Activated CD8-positive, alpha-beta memory T cell treated with anti-CD3 and anti-CD28 coated beads for 4 hours (primary cell): ENCODE data around the gene TMEM184A.

ENCODE experiments used
- DNase-seq, 2 donors: peaks; one replicate each; pipeline ENCODE4 v3.0.0-alpha.2; 2020; ENCODE audit warnings: low read depth in 2 of 2

TMEM184A gene

GRCh38 chr7:1501487-1502270 lies 54.3 kb downstream of the TMEM184A start:
- DNase-seq = no peak

- no peak for DNase-seq
Measured at GRCh38 chr7:1500064-1500807, 55.8 kb downstream of the TMEM184A start.

GRCh38 chr7:1499367-1500029 lies 56.5 kb downstream of the TMEM184A start:
- DNase-seq = no peak

GRCh38 chr7:1498370-1499305 lies 57.4 kb downstream of the TMEM184A start:
- no peak for DNase-seq

GRCh38 chr7:1497293-1497927 lies 58.6 kb downstream of the TMEM184A start:
- no peak for DNase-seq

GRCh38 chr7:1496531-1497292 lies 59.3 kb downstream of the TMEM184A start:
- no peak for DNase-seq

GRCh38 chr7:1495564-1496242 lies 60.3 kb downstream of the TMEM184A start:
- DNase-seq = no peak

GRCh38 chr7:1494866-1495563 lies 61.0 kb downstream of the TMEM184A start:
- no peak for DNase-seq

- no peak for DNase-seq
Measured at GRCh38 chr7:1494447-1494846, 61.6 kb downstream of the TMEM184A start.

- DNase-seq = no peak
Measured at GRCh38 chr7:1493571-1493970, 62.4 kb downstream of the TMEM184A start.

- DNase-seq = no peak
Measured at GRCh38 chr7:1493129-1493528, 62.9 kb downstream of the TMEM184A start.

GRCh38 chr7:1492640-1493039 lies 63.4 kb downstream of the TMEM184A start:
- no peak for DNase-seq
